GM23248 (cell line): ENCODE results near the gene OLIG3. TPM values are rescaled to one million over a fixed set of nuclear protein-coding genes. Genes with fewer than 3 reads are reported as not detected.

Source experiments
- DNase-seq: peaks from one replicate; pipeline ENCODE4 v3.0.0-alpha.2; 2015
- H2AFZ ChIP-seq: fragments of 200-600 bp; sonication (generic); 2 replicates; pipeline ENCODE4 v1.6.1; 2016; ENCODE audit warnings: antibody characterized with exemption
- H3F3A ChIP-seq: fragments of 200-600 bp; sonication (generic); 2 replicates; pipeline ENCODE4 v1.6.1; 2016; ENCODE audit warnings: mild to moderate bottlenecking, antibody characterized with exemption, mixed run types; ENCODE audit not compliant: insufficient read depth
- H3K27ac ChIP-seq: fragments of 200-600 bp; sonication (generic); 2 replicates; pipeline ENCODE4 v1.5.1; 2016; ENCODE audit warnings: mild to moderate bottlenecking
- H3K27me3 ChIP-seq: fragments of 200-600 bp; sonication (generic); replicated peaks from 2 replicates; pipeline ENCODE4 v1.6.1; 2016; ENCODE audit warnings: mild to moderate bottlenecking; ENCODE audit not compliant: insufficient read depth
- H3K36me3 ChIP-seq: fragments of 200-600 bp; sonication (generic); 2 replicates; pipeline ENCODE4 v1.6.1; 2016; ENCODE audit warnings: low read depth, mild to moderate bottlenecking
- H3K4me1 ChIP-seq: fragments of 200-600 bp; sonication (generic); 2 replicates; pipeline ENCODE4 v1.6.1; 2016; ENCODE audit warnings: mild to moderate bottlenecking; ENCODE audit not compliant: insufficient read depth
- H3K4me2 ChIP-seq: fragments of 200-600 bp; sonication (generic); one replicate; pipeline ENCODE4 v1.6.1; 2016; ENCODE audit warnings: mild to moderate bottlenecking; ENCODE audit not compliant: unreplicated experiment
- H3K4me3 ChIP-seq: fragments of 200-600 bp; sonication (generic); 2 replicates; pipeline ENCODE4 v1.5.1; 2016; ENCODE audit warnings: mild to moderate bottlenecking
- H3K79me2 ChIP-seq: fragments of 200-600 bp; sonication (generic); 2 replicates; pipeline ENCODE4 v1.6.1; 2016; ENCODE audit warnings: mild to moderate bottlenecking; ENCODE audit not compliant: insufficient read depth
- H3K9ac ChIP-seq: fragments of 200-600 bp; sonication (generic); 2 replicates; pipeline ENCODE4 v1.6.1; 2016; ENCODE audit warnings: mild to moderate bottlenecking
- H3K9me2 ChIP-seq: fragments of 200-600 bp; sonication (generic); 2 replicates; pipeline ENCODE4 v1.6.1; 2016; ENCODE audit warnings: mixed run types, mild to moderate bottlenecking, moderate library complexity; ENCODE audit not compliant: insufficient read depth
- H3K9me3 ChIP-seq: fragments of 200-600 bp; sonication (generic); one replicate; pipeline ENCODE4 v1.6.1; 2017; ENCODE audit warnings: low read depth
- H4K20me1 ChIP-seq: fragments of 200-600 bp; sonication (generic); 2 replicates; pipeline ENCODE4 v1.6.0; 2016; ENCODE audit not compliant: insufficient read depth
- EZH2 ChIP-seq: fragments of 200-600 bp; sonication (generic); IDR thresholded peaks from 2 replicates; pipeline ENCODE4 v1.6.1; 2018; ENCODE audit warnings: antibody characterized with exemption, mild to moderate bottlenecking; ENCODE audit not compliant: insufficient read depth, poor library complexity, severe bottlenecking
- EZH2phosphoT487 ChIP-seq: fragments of 200-600 bp; sonication (generic); IDR thresholded peaks from 2 replicates; pipeline ENCODE4 v1.6.1; 2018; ENCODE audit warnings: antibody characterized with exemption, moderate library complexity, mild to moderate bottlenecking, low read depth; ENCODE audit not compliant: insufficient read depth
- WGBS, 2 experiments: methylation state at CpG; one replicate each; pipeline ENCODE4 v1.1.6; 2015 to 2017; ENCODE audit warnings: low lambda C conversion rate in 2 of 2, low coverage in 1 of 2; ENCODE audit errors: missing lambda C conversion rate in 2 of 2; 5-methylcytosine and 5-hydroxymethylcytosine counted together
- in situ Hi-C: fragments of 300-500 bp; cut with MboI; formaldehyde crosslinking; loops from 2 replicates; pipeline ENCODE4 v1.15.0; 2020
- polyA plus RNA-seq: library from polyadenylated mRNA; unstranded; fragments of >200 nt; fragmentation: Nextera tagmentation; extraction: Ambion mirVana; gene quantifications from 2 replicates; pipeline ENCODE4 v1.2.1, GENCODE V29; 2016
- total RNA-seq: library from RNA; depleted of rRNA; stranded (reverse); fragments of >200 nt; shearing (Covaris generic); gene quantifications from 2 replicates; pipeline ENCODE4 v1.2.3, GENCODE V29; 2014

OLIG3 gene
- total and polyA plus RNA-seq, 2 experiments from 2014 or later: not detected

GRCh38 chr6:137443901-137444300 is 50.3 kb downstream of the OLIG3 start:
- WGBS, 2 experiments: 38 to 50% methylated on average over 1 of the region's 1 CpG

More at GRCh38 chr6:137443901-137444300, 50.3 kb downstream of the OLIG3 start:
- no peaks in the 10 kb centered on the region for H4K20me1 ChIP-seq
- H3K9me3 ChIP-seq: no peaks in the 10 kb centered on the region
- no peaks in the 10 kb centered on the region for H3K79me2 ChIP-seq
- no peaks in the 10 kb centered on the region for H3K36me3 ChIP-seq
- H3K9ac ChIP-seq: no peak overlapping the region
- DNase-seq: no peak
- H3K4me1 ChIP-seq: no peaks in the 10 kb centered on the region
- no peaks in the 10 kb centered on the region for H3K9me2 ChIP-seq
- H3K4me2 ChIP-seq: no peak overlapping the region
- no peaks in the 10 kb centered on the region; the same call in 1 of the 2 replicates for H3K27me3 ChIP-seq
- in situ Hi-C loops: no loop called here
- TF ChIP-seq EZH2 (no peak), EZH2phosphoT487 (no peak)
- H2AFZ ChIP-seq: no peak overlapping the region
- no peak overlapping the region for H3K4me3 ChIP-seq
- H3K27ac ChIP-seq: no peak overlapping the region
- H3F3A ChIP-seq: no peaks in the 10 kb centered on the region
